Tibial artery (tissue), 4 donors: Measurements from ENCODE around the gene ADAMTS14.

Experiments used
- DNase-seq, 2 donors: peaks; one replicate each; pipeline ENCODE4 v3.0.0-alpha.2; 2019
- H3K27ac ChIP-seq, 2 donors: fragments of 200-600 bp; sonication (generic) in 1 of 2; 1 replicate in 1 of 2; 2 replicates in 1 of 2; pipeline ENCODE4 v1.5.1; 2018 to 2019; ENCODE audit warnings: mild to moderate bottlenecking in 1 of 2
- H3K27me3 ChIP-seq, 2 donors: fragments of 200-600 bp; sonication (generic) in 1 of 2; one replicate each; pipeline versions ENCODE4 v1.5.1 to v1.6.0; 2016 to 2019
- H3K36me3 ChIP-seq, 3 donors: fragments of 200-600 bp; sonication (generic) in 2 of 3; one replicate each; pipeline ENCODE4 v1.5.1; 2016 to 2019; ENCODE audit warnings: mild to moderate bottlenecking in 2 of 3
- H3K4me1 ChIP-seq, 4 donors: fragments of 200-600 bp; sonication (generic) in 2 of 4; 1 replicate in 3 of 4; 2 replicates in 1 of 4; pipeline ENCODE4 v1.5.1; 2016 to 2019
- H3K4me3 ChIP-seq, 2 donors: fragments of 200-600 bp; sonication (generic) in 1 of 2; 1 replicate in 1 of 2; 2 replicates in 1 of 2; pipeline ENCODE4 v1.5.1; 2018 to 2019; ENCODE audit warnings: mild to moderate bottlenecking in 2 of 2
- H3K9me3 ChIP-seq, 3 donors: fragments of 200-600 bp; sonication (generic) in 1 of 3; one replicate each; pipeline ENCODE4 v1.5.1; 2016 to 2019
- CTCF ChIP-seq, 2 experiments: fragments of 200-600 bp in 1 of 2; fragments of 450-650 bp in 1 of 2; IDR thresholded peaks; one replicate each; pipeline ENCODE4 v1.5.1; 2017 to 2019; ENCODE audit warnings: antibody characterized with exemption in 2 of 2, mild to moderate bottlenecking in 1 of 2, moderate library complexity in 1 of 2
- intact Hi-C: fragments of 100-400 bp; cut with DNase I; formaldehyde crosslinking; loops from one replicate; pipeline ENCODE4 v1.15.0; 2023; ENCODE audit warnings: low total_unique reads

Gene ADAMTS14

GRCh38 chr10:70678757-70679489 is 6.6 kb downstream of the ADAMTS14 start:
- H3K4me1 ChIP-seq = no peaks in the 10 kb centered on the region
- no peaks in the 10 kb centered on the region for H3K9me3 ChIP-seq
- no peak for DNase-seq
- no peak overlapping the region for H3K27ac ChIP-seq
- TF ChIP-seq CTCF (IDR thresholded peaks at IDR 0.05) = no peak
- intact Hi-C loops = no loop called here
- H3K36me3 ChIP-seq = no peaks in the 10 kb centered on the region
- no peak overlapping the region for H3K4me3 ChIP-seq
- peaks cover 0 to 36% of the 10 kb centered on the region in 2 donors for H3K27me3 ChIP-seq

GRCh38 chr10:70679498-70679897 is 7.2 kb downstream of the ADAMTS14 start:
- no peak for DNase-seq
- Histone ChIP-seq H3K4me3 (no peak overlapping the region), H3K27ac (no peak overlapping the region), H3K27me3 (peaks cover 0 to 30% of the 10 kb centered on the region in 2 donors), H3K9me3 (no peaks in the 10 kb centered on the region), H3K36me3 (no peaks in the 10 kb centered on the region), H3K4me1 (no peaks in the 10 kb centered on the region)
- intact Hi-C loops = no loop called here
- TF ChIP-seq CTCF (IDR thresholded peaks at IDR 0.05) = no peak

DNA sequence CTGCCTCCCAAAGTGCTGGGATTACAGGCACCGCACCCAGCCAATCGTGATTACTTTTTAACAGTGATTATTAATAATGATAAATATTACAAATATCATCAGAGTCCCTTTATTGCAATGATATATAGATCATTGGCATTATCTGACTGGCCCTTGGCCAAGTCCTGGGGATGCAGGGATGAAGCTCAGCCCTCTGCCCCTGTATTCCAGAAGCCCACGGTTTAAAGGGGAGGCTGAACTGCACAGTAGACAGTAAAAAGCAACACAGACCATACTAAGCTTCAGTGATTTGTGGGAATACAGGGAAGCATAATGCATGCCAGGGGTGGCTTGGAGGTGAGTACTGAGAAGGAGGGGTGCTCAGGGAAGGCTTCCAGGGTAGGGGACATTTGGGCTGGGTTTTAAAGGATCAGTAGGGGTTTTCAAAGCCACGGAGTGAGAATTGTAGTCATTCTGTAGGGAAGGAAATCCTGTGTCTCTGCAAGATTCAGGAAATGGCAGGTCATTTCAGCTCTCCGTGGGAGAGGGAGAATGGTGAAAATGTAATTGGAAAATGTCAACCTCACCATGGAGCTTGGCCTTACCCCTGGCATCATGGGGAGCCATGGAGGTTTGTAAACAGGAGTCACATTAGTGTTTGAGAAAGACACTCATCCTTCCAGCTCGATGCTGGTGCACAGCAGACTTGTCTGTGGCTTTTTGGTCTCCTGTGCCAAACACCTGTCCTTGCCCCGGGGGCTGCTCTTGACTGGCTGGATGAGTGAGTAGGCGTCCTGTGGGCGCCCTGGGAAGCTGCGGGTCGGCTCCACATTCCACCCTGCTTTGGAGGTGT is 8.8 kb downstream of the ADAMTS14 start:
- intact Hi-C loops = no loop called here
- no peak for TF ChIP-seq CTCF (IDR thresholded peaks at IDR 0.05)
- Histone ChIP-seq H3K9me3 (no peaks in the 10 kb centered on the region), H3K27ac (no peak overlapping the region), H3K36me3 (no peaks in the 10 kb centered on the region), H3K4me1 (no peaks in the 10 kb centered on the region), H3K4me3 (no peak overlapping the region), H3K27me3 (peaks cover 0 to 16% of the 10 kb centered on the region in 2 donors)
- DNase-seq = no peak

- Histone ChIP-seq H3K9me3 (no peaks in the 10 kb centered on the region), H3K27me3 (peaks cover 0 to 10% of the 10 kb centered on the region in 2 donors), H3K36me3 (no peaks in the 10 kb centered on the region), H3K4me1 (no peaks in the 10 kb centered on the region), H3K4me3 (no peak overlapping the region), H3K27ac (no peak overlapping the region)
- DNase-seq = no peak
- TF ChIP-seq CTCF (IDR thresholded peaks at IDR 0.05) = no peak
- intact Hi-C loops = no loop called here
Observed at GRCh38 chr10:70681731-70682005, 9.4 kb downstream of the ADAMTS14 start.

DNA sequence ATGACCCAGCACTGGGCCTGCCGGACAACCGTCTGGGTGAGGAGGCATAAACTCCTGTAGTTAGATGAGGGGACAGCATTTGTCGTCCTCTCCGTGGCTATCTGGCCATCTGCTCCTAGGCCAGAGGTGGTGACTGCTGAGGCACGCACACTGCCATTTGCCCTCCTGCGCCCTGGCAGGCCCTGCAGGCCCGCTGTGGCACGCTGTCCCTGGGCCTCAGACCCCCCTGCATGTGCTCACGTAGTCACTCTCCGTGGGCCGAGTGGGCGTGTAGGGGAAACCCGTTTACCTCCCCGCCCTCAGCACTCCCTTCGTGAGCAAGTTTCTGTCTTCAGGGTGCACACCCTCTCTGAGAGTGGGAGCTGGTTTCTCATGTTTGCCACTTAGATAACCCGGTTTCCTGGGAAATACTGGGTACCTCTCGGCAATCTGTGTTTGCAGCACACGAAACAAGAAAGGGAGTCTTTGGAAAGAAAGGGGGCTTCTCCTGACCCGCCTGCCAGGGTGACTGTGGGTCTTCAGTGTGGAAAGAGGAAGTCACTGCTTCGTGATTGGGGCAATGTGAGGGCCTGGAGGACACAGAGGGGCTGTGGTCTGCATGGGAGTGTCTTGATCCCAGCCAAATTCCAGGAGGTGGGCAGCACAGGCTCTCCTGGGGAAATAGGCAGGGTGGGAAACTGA is 10.8 kb downstream of the ADAMTS14 start:
- H3K36me3 ChIP-seq = no peaks in the 10 kb centered on the region
- TF ChIP-seq CTCF (IDR thresholded peaks at IDR 0.05) = no peak
- H3K27me3 ChIP-seq = peaks cover 0 to 2% of the 10 kb centered on the region in 2 donors
- no peak for DNase-seq
- H3K27ac ChIP-seq = no peak overlapping the region
- no peaks in the 10 kb centered on the region for H3K4me1 ChIP-seq
- no peaks in the 10 kb centered on the region for H3K9me3 ChIP-seq
- intact Hi-C loops = no loop called here
- no peak overlapping the region for H3K4me3 ChIP-seq
